ENCODE measurements around the gene PAX1.

Gene PAX1

DNA sequence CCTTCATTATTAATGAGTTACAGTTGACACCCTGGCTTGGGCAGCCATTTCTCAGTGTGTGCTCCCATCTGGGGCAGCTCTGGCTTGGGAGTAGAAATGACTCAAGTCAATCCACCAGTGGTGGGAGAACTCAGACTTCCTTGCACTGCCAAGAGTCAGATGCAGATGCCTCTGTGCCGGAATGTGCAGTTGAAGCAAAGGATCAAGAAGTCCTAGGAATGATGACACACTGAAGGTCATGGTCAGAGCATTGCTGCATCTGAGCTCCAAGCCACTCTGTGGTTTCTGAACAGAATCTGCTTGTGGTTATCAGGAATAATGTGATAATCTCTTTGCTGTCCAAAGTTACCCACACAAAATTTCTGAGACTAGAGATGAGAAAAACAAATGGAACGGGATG lies 19.5 kb upstream of the PAX1 start:
- H3K4me3 ChIP-seq (ENCODE audit: low read length): no peak overlapping the region
- no peak for TF ChIP-seq CTCF (IDR thresholded peaks at IDR 0.05; ENCODE audit: insufficient read depth, low read depth, low read length, missing control alignments)
- no peak for DNase-seq (ENCODE audit: low read depth)

DNA sequence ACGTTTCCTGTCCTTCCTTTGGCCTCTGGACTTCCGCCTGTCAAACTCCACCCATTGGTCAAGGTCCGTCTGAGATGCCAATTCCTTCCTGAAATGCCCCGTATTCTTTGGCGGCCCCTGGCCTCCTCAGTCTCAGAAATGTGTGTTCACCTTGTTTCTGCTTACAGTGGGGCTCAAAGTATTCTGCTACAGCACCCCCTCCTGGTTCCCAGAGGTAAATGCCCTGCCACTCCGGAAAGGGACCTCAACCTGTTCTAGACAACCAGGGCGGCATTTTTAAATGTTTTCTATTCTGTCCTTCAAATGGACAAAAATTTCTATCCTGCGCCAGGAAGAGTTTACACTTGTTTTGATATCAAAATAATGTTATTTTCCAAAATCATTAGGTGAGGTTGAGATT lies 12.1 kb upstream of the PAX1 start:
- no peak for DNase-seq (ENCODE audit: low read depth)
- H3K4me3 ChIP-seq (ENCODE audit: low read length): no peak overlapping the region
- no peak for TF ChIP-seq CTCF (IDR thresholded peaks at IDR 0.05; ENCODE audit: insufficient read depth, low read depth, low read length, missing control alignments)

DNA sequence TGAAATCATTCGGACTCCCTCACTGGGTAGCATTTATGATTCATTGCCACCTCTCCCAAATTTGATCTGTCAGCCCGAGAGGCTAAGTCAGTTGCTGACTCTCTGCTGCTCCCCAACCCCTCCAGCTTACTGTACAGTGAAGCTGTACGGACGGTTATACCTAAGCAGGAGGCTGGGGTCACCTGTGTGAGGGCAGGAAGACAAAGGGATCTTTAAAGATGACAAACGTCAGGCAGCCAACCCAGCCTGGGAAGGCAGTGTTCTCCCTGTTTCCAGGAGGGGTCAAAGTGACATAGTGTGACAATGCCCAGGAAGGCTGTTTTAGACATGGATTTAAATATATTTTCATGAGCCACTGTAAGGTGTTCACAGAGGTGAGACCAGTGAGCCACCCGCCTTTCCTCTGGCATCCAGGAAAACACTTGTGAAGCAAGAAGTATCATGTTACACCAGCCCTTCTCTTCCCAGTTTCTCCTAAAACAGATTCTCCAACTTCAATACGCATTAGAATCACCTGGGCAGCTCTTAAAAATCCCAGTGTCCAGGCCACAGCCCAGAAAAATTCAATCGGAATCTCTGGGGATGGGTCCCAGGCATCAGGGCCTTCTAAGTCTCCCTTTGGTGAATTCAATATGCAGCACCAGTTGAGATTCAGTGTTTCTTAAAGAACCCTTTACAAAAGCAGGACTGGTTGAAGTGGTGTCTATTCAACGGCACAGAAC lies 6.8 kb upstream of the PAX1 start:
- no peak for DNase-seq (ENCODE audit: low read depth)
- no peak overlapping the region for H3K4me3 ChIP-seq (ENCODE audit: low read length)
- TF ChIP-seq CTCF (IDR thresholded peaks at IDR 0.05; ENCODE audit: insufficient read depth, low read depth, low read length, missing control alignments): no peak

DNA sequence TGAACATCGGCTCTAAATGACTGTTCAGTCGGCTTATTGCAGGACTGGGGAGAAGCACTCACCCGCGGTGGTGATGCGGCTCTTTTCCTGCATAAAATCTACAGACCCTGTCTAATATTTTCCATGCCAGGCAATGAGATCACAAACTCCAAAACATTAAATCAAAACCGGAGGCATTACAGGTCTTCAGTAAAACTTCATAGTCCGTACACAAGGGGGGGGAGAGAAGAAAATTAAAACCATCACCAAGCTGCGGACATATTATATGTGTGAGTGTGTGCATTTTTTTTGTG lies 6.3 kb upstream of the PAX1 start:
- TF ChIP-seq CTCF (IDR thresholded peaks at IDR 0.05; ENCODE audit: insufficient read depth, low read depth, low read length, missing control alignments): no peak
- no peak for DNase-seq (ENCODE audit: low read depth)

DNA sequence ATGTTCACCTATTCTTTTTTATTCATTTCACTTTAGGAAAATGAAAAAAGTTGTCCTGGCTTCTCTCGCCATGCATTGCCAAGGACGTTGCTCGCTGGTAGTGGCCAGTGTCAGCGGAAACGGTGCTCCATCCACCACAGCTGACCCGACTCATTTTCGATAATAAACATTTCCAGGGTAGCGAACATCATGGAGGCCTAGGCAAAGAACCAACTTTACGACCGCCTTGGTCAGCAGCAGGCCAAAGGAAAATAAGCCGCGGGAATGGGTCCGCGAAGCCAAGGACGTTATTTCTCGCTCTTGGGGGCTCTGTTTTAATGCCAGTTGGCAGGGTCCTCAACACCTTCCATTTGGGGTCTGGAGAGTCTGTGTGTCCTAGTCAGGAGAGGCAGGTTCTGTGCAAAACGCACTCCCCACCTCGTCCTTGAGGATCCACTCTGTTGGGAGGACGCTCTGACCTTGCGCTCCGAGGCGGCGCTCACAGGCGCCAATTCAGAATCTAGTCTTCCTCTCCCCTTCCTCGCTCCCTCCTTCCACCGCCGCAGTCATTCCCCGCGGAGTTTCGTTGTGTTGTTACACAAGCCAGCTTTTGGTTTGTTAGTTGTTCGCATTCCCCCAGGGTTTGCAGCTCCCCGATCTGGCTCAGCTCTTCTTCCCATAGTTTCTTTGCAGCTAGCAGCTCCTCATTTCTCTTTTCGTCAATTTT lies 4.1 kb upstream of the PAX1 start:
- no peak overlapping the region for H3K4me3 ChIP-seq (ENCODE audit: low read length)
- TF ChIP-seq CTCF (IDR thresholded peaks at IDR 0.05; ENCODE audit: insufficient read depth, low read depth, low read length, missing control alignments): no peak
- no peak for DNase-seq (ENCODE audit: low read depth)

More for the DNA sequence above, 6.3 kb upstream of the PAX1 start:
- no peak overlapping the region for H3K4me3 ChIP-seq (ENCODE audit: low read length)

DNA sequence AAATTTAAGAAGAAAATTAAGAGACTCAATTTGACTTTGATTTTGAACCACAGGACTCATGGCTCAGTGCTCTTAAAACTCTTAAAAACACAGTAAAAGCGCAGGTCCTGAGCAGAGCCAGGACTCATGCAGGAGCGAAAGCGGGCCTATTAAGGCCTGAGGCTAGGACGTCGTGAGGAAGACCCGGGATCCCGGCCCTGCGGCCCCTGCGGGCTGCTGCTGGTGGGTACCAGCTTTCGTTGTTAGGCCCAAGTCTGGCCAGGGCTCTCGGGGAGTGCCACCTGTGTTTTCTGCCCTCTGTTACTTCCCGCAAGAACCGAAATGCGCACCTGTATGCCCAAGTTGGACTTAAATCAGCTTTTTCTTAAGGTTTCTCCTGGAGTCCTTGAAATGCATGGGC lies 3.4 kb upstream of the PAX1 start:
- no peak for TF ChIP-seq CTCF (IDR thresholded peaks at IDR 0.05; ENCODE audit: insufficient read depth, low read depth, low read length, missing control alignments)
- no peak for DNase-seq (ENCODE audit: low read depth)
- no peak overlapping the region for H3K4me3 ChIP-seq (ENCODE audit: low read length)
